ENCODE measurements around the gene CCKAR. TPM values are rescaled to one million over a fixed set of nuclear protein-coding genes. Genes with fewer than 3 reads are reported as not detected.

The CCKAR gene
- total RNA-seq, 3 donors from 2014 or later, result not detected

DNA sequence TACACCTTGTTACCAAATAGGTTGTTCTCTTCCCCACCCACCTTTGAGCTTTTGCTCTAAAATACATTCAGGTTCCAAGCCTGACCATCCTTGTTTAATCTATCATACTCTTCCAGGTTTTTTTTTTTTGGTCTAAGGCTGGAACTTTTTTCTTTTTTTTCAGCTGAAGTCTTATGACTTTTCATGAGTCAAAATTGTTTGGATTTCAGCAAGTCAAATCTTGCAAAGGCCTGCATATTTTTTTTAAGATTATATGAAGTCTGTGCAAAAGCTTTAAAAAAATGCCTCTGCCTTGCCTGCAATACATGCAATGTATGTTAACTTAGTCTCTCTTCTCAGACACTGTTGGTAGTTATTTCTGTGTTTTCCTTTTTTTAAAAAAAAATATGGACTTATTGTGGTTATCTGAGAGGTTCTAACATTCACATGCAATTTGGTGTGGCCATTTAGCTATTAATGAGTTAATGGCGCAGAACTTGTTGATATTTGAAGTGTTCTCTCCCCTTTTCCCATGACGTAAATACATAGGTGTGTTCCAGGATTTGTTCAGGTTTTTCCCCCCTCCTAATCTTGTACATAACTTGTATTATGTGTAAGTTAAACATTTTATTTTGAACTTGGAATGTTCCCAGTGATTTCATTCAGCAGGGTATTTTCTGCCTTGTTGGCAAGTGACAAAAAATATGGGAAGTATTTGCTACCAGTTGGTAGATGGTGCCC, 58.7 kb downstream of the CCKAR start:
- Histone ChIP-seq H3K36me3 (no peaks in the 10 kb centered on the region), H3K27me3 (no peaks in the 10 kb centered on the region), H3K4me3 (no peak overlapping the region), H3K9me3 (no peaks in the 10 kb centered on the region), H3K4me1 (no peaks in the 10 kb centered on the region), H3K27ac (no peak overlapping the region)
- DNase-seq (ENCODE audit: low spot score in 2 of 2), result no peak
- no peak for TF ChIP-seq POLR2AphosphoS5 (IDR thresholded peaks at IDR 0.05)
- TF ChIP-seq, protein P1, sequence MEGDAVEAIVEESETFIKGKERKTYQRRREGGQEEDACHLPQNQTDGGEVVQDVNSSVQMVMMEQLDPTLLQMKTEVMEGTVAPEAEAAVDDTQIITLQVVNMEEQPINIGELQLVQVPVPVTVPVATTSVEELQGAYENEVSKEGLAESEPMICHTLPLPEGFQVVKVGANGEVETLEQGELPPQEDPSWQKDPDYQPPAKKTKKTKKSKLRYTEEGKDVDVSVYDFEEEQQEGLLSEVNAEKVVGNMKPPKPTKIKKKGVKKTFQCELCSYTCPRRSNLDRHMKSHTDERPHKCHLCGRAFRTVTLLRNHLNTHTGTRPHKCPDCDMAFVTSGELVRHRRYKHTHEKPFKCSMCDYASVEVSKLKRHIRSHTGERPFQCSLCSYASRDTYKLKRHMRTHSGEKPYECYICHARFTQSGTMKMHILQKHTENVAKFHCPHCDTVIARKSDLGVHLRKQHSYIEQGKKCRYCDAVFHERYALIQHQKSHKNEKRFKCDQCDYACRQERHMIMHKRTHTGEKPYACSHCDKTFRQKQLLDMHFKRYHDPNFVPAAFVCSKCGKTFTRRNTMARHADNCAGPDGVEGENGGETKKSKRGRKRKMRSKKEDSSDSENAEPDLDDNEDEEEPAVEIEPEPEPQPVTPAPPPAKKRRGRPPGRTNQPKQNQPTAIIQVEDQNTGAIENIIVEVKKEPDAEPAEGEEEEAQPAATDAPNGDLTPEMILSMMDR (IDR thresholded peaks at IDR 0.05), result no peak
- intact Hi-C loops (cut with DNase I; ENCODE audit: low total_unique reads), result no loop called here

Other genes starting within 250 kb of the CCKAR start
- gene RBPJ, start 169.5 kb downstream of the CCKAR start, total RNA-seq, result 100 to 1,000 TPM in 1 of 3 donors, 10 to 100 TPM in 2; 64.9 to 143 (median 88.7) TPM
- 10 to 100 TPM; 14.9 to 27.2 (median 23.9) TPM for gene TBC1D19, start 93.6 kb upstream of the CCKAR start, total RNA-seq

All from breast epithelium (tissue), 4 donors.